GM18870 (cell line): ENCODE data around the gene HS3ST4.

ENCODE experiments used
- ATAC-seq: cut with Tn5 transposase; IDR thresholded peaks from one replicate; pipeline ENCODE4 v1.9.1; 2021; ENCODE audit warnings: moderate library complexity; ENCODE audit not compliant: unreplicated experiment

The HS3ST4 gene

DNA sequence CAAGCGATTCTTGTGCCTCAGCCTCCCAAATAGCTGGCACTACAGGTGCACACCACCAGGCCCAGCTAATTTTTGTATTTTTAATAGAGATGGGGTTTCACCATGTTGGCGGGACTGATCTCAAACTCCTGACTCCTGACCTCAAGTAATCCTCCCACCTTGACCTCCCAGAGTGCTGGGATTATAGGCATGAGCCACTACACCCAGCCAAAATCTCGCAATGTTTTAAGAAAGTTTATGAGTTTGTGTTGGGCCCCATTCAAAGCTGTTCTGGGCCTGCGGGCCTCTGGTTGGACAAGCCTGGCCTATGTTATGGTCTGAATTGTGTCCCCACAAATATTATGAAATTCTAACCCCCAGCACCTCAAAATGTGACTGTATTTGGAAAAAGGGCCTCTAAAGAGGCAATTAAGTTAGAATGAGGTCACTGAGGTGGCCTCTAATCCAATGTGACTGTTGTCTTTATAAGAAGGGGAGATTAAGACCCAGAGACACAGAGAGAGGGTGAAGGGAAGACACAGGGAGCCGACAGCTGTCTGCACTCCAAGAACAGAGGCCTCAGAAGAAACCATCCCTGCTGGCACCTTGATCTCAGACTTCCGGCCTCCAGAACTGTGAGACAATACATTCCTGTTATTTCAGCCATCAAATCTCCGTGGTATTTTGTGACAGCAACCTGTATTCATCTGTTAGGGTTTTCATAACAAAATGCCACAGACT is 469.9 kb downstream of the HS3ST4 start:
- no peak for ATAC-seq

DNA sequence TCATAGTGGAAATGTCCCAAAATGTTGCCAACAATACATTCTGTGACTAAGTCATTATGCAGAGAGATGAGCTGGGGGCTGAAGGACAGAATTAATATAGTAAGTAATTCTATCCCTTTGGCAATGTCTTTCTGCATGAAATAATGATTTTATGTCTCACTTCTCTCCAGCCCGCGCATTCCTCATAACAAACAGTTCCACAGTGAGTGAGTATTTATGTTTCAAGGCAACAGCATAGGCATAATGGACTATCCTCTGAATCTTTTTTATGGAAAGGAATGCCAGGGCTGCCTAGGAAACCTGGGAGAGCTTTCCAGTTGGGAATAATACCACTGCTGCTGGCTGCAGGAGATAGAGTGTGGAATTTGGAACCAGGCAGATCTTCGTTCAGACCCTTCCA is 477.7 kb downstream of the HS3ST4 start:
- no peak for ATAC-seq

DNA sequence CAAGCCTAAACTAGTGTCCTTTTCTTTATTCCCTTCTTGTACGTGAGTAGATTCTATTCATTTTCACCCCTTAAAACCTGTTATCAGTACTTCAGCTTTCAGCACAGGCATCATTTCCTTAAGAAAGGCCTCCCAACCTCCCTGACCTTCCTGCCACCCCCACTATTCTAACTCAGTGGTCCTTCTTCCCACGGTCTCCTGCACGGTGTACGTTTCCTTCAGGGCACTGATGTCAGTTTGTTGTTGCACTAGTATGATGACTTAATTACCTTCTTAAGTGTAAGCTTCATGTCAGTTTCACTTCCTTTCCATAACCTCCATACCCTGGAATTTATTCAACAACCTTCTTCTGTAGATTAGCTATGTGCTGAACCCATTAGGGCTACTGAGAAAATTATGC is 484.2 kb downstream of the HS3ST4 start:
- no peak for ATAC-seq

DNA sequence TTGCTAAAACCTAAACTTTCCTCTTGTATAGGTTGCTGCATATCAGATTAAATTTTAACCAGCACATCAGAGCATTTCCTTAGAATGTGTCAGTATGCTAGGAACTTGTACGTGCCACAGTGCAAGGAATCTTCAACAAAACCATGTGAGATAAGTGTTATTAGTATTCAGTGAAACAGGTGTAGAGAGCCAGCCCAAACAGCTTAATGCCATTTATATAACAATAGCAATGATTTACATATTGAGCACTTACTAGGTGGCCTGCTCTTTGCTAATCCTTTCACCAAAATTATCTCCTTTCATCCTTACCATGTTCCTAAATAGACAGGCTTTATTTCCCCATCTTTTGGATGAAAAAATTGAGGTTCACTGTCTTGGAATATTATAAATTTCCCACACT is 485.7 kb downstream of the HS3ST4 start:
- no peak for ATAC-seq

DNA sequence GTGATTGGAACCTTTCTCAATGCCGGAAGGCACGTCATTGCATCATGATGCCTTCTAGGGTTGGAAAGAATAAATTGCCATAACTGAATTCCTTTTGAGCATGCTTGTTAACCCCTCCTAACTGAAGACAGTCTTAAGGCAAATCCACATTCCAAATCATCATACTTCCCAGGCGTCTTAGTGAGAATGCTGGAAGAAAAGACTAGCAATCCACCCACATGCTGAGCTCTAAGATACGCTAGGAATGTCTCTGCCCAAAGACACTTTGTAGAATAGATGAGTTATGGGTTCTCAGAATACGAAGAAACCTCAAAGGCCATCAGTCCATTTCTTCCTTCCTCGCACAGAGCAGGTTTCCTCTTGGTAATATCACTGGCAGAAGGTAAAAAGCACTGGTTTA is 486.5 kb downstream of the HS3ST4 start:
- ATAC-seq: no peak

DNA sequence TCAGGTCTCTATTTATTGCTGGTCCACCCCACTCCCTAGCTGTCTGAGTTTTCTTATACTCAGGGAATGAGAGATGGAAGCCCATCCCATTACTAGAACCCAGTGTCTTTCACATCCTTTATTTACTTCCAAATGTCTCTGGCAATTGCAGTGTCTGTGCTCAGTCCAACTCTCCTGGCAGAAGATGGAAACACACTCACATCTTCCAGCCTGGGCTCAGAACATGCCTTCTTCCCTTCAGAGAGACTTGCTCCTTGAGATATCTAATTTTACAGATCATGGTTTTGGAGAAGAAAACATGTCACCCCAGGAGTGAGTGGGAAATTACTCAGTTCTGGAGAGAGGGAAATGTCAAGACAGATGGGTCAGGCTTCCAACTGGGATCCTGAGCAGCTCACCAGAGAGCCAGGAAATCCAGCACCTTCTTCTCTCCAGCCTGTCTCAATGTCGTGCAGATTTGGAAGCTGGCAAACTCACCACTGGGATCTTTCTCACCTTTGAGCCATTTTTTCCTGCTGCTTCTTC is 494.4 kb downstream of the HS3ST4 start:
- ATAC-seq: no peak
